ENCODE results near the gene NPEPL1. TPM values are rescaled to one million over a fixed set of nuclear protein-coding genes. Genes with fewer than 3 reads are reported as not detected.

NPEPL1 gene
- total RNA-seq, 1 donor from 2014 or later: 22.3 TPM

GRCh38 chr20:58706150-58706892, 13.7 kb downstream of the NPEPL1 start:
- Mint-ChIP-seq H3K9me3 (no peaks in the 10 kb centered on the region), H3K4me3 (no peak overlapping the region), H3K27ac (no peak overlapping the region), H3K27me3 (no peaks in the 10 kb centered on the region), H3K36me3 (ENCODE audit: low read depth) (peaks cover 17% of the 10 kb centered on the region), H3K4me1 (no peaks in the 10 kb centered on the region)
- intact Hi-C loops (cut with micrococcal nuclease): no loop called here
- no peak for DNase-seq

GRCh38 chr20:58706975-58707681, 14.5 kb downstream of the NPEPL1 start:
- no peaks in the 10 kb centered on the region for H3K4me1 Mint-ChIP-seq
- DNase-seq: no peak
- H3K9me3 Mint-ChIP-seq: no peaks in the 10 kb centered on the region
- no peak overlapping the region for H3K4me3 Mint-ChIP-seq
- H3K27me3 Mint-ChIP-seq: no peaks in the 10 kb centered on the region
- intact Hi-C loops (cut with micrococcal nuclease): no loop called here
- no peak overlapping the region for H3K27ac Mint-ChIP-seq
- H3K36me3 Mint-ChIP-seq (ENCODE audit: low read depth): peaks cover 17% of the 10 kb centered on the region

- H3K9me3 Mint-ChIP-seq: no peaks in the 10 kb centered on the region
- intact Hi-C loops (cut with micrococcal nuclease): no loop called here
- H3K36me3 Mint-ChIP-seq (ENCODE audit: low read depth): peaks cover 13% of the 10 kb centered on the region
- no peaks in the 10 kb centered on the region for H3K4me1 Mint-ChIP-seq
- H3K27ac Mint-ChIP-seq: no peak overlapping the region
- no peak for DNase-seq
- H3K27me3 Mint-ChIP-seq: no peaks in the 10 kb centered on the region
- H3K4me3 Mint-ChIP-seq: no peak overlapping the region
Measured at GRCh38 chr20:58707770-58708169, 15.2 kb downstream of the NPEPL1 start.

GRCh38 chr20:58708246-58708931, 15.8 kb downstream of the NPEPL1 start:
- Mint-ChIP-seq H3K27me3 (no peaks in the 10 kb centered on the region), H3K36me3 (ENCODE audit: low read depth) (peaks cover 8% of the 10 kb centered on the region), H3K4me3 (no peak overlapping the region), H3K4me1 (no peaks in the 10 kb centered on the region), H3K27ac (no peak overlapping the region), H3K9me3 (no peaks in the 10 kb centered on the region)
- intact Hi-C loops (cut with micrococcal nuclease): no loop called here
- no peak for DNase-seq

- Mint-ChIP-seq H3K4me3 (no peak overlapping the region), H3K27ac (no peak overlapping the region), H3K4me1 (no peaks in the 10 kb centered on the region), H3K27me3 (no peaks in the 10 kb centered on the region), H3K36me3 (ENCODE audit: low read depth) (peaks cover 3% of the 10 kb centered on the region), H3K9me3 (no peaks in the 10 kb centered on the region)
- intact Hi-C loops (cut with micrococcal nuclease): no loop called here
- DNase-seq: no peak
Measured at GRCh38 chr20:58709013-58709702, 16.6 kb downstream of the NPEPL1 start.

- Mint-ChIP-seq H3K4me1 (no peaks in the 10 kb centered on the region), H3K9me3 (no peaks in the 10 kb centered on the region), H3K4me3 (no peak overlapping the region), H3K36me3 (ENCODE audit: low read depth) (peaks cover 3% of the 10 kb centered on the region), H3K27ac (no peak overlapping the region), H3K27me3 (no peaks in the 10 kb centered on the region)
- DNase-seq: no peak
- intact Hi-C loops (cut with micrococcal nuclease): no loop called here
Measured at GRCh38 chr20:58709703-58710039, 17.1 kb downstream of the NPEPL1 start.

GRCh38 chr20:58710481-58711265, 18.1 kb downstream of the NPEPL1 start:
- no peaks in the 10 kb centered on the region for H3K4me1 Mint-ChIP-seq
- H3K4me3 Mint-ChIP-seq: no peak overlapping the region
- no peak for DNase-seq
- H3K27me3 Mint-ChIP-seq: no peaks in the 10 kb centered on the region
- intact Hi-C loops (cut with micrococcal nuclease): no loop called here
- no peak overlapping the region for H3K27ac Mint-ChIP-seq
- H3K36me3 Mint-ChIP-seq (ENCODE audit: low read depth): no peaks in the 10 kb centered on the region
- H3K9me3 Mint-ChIP-seq: no peaks in the 10 kb centered on the region

GRCh38 chr20:58711266-58712051, 18.9 kb downstream of the NPEPL1 start:
- Mint-ChIP-seq H3K4me1 (no peaks in the 10 kb centered on the region), H3K36me3 (ENCODE audit: low read depth) (no peaks in the 10 kb centered on the region), H3K4me3 (no peak overlapping the region), H3K27me3 (no peaks in the 10 kb centered on the region), H3K27ac (no peak overlapping the region), H3K9me3 (no peaks in the 10 kb centered on the region)
- DNase-seq: peak; percentile 48
- intact Hi-C loops (cut with micrococcal nuclease): no loop called here

- peak; percentile 51 for DNase-seq
- Mint-ChIP-seq H3K27me3 (no peaks in the 10 kb centered on the region), H3K4me1 (no peaks in the 10 kb centered on the region), H3K36me3 (ENCODE audit: low read depth) (no peaks in the 10 kb centered on the region), H3K27ac (no peak overlapping the region), H3K9me3 (no peaks in the 10 kb centered on the region), H3K4me3 (no peak overlapping the region)
- intact Hi-C loops (cut with micrococcal nuclease): no loop called here
Measured at GRCh38 chr20:58712151-58712791, 19.7 kb downstream of the NPEPL1 start.

- Mint-ChIP-seq H3K27me3 (no peaks in the 10 kb centered on the region), H3K9me3 (no peaks in the 10 kb centered on the region), H3K27ac (no peak overlapping the region), H3K4me1 (no peaks in the 10 kb centered on the region), H3K36me3 (ENCODE audit: low read depth) (no peaks in the 10 kb centered on the region), H3K4me3 (no peak overlapping the region)
- DNase-seq: no peak
- intact Hi-C loops (cut with micrococcal nuclease): no loop called here
Measured at GRCh38 chr20:58712806-58713731, 20.5 kb downstream of the NPEPL1 start.

GRCh38 chr20:58713801-58714339, 21.3 kb downstream of the NPEPL1 start:
- no peak overlapping the region for H3K4me3 Mint-ChIP-seq
- intact Hi-C loops (cut with micrococcal nuclease): no loop called here
- no peaks in the 10 kb centered on the region for H3K4me1 Mint-ChIP-seq
- no peaks in the 10 kb centered on the region for H3K36me3 Mint-ChIP-seq (ENCODE audit: low read depth)
- H3K27me3 Mint-ChIP-seq: no peaks in the 10 kb centered on the region
- no peak overlapping the region for H3K27ac Mint-ChIP-seq
- DNase-seq: peak; percentile 48
- no peaks in the 10 kb centered on the region for H3K9me3 Mint-ChIP-seq
